ENCODE data around the gene TNFRSF18. TPM values are rescaled to one million over a fixed set of nuclear protein-coding genes. Genes with fewer than 3 reads are reported as not detected.

The TNFRSF18 gene
- polyA plus RNA-seq, 1 donor (not counting 4 experiments of a cell fraction or from before 2014, with no cell fraction given), result 0.21 TPM

DNA sequence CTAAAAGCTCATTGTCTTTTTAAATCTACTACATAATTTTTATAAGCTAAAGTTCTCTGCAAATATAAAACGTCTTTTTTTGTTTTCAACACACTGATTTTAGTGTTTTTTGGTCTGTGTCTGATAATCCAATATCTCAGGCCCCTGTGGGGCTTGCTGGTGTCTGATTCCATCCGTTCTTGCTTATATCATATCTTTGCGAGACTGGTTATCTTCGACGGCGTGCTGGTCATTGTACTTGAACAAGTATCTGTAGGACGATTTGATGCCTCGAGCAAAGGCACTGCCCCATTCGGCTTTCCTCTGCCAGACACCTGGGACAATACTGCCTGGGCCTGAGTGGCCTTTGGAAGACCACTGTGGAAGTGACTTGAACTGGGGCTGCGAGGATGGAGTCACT lies 51.1 kb downstream of the TNFRSF18 start:
- H3K9ac ChIP-seq (ENCODE audit: control insufficient read depth, extremely low read depth, insufficient read depth, low read length), result no peak overlapping the region
- dilution Hi-C loops (cut with MboI; ENCODE audit: extremely low pct_ligation_motif_present, low sequenced_read_pairs), result no loop called here

DNA sequence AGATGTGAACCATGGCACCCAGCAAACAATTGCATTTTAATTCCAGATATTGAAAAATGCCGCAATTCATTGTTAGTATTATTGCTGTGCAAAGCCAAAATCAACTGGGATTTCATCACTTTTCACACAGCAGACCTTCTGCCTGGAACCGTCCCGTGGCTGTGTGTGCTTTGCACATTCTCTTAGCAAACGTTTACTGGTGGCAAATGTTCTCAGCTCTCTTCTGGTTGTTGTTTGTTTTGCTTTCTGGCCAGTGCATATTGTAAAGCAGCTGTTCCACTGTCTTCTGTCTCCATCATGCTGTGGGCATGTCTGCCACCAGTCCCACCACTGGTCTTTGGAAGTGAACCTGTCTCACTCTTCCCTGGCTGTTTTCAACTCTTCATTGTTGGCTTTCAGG lies 52.5 kb downstream of the TNFRSF18 start:
- TF ChIP-seq, protein P1, sequence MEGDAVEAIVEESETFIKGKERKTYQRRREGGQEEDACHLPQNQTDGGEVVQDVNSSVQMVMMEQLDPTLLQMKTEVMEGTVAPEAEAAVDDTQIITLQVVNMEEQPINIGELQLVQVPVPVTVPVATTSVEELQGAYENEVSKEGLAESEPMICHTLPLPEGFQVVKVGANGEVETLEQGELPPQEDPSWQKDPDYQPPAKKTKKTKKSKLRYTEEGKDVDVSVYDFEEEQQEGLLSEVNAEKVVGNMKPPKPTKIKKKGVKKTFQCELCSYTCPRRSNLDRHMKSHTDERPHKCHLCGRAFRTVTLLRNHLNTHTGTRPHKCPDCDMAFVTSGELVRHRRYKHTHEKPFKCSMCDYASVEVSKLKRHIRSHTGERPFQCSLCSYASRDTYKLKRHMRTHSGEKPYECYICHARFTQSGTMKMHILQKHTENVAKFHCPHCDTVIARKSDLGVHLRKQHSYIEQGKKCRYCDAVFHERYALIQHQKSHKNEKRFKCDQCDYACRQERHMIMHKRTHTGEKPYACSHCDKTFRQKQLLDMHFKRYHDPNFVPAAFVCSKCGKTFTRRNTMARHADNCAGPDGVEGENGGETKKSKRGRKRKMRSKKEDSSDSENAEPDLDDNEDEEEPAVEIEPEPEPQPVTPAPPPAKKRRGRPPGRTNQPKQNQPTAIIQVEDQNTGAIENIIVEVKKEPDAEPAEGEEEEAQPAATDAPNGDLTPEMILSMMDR (optimal IDR thresholded peaks at IDR 0.05 in 1 of 3, IDR thresholded peaks at IDR 0.05 in 1 of 3, conservative IDR thresholded peaks at IDR 0.05 in 1 of 3; ENCODE audit: extremely low read depth in 1 of 3, insufficient read depth in 2 of 3, low read length in 3 of 3), result no peak
- TF ChIP-seq EZH2 (IDR thresholded peaks at IDR 0.05; ENCODE audit: low read length), result no peak
- peaks cover 16% of the 10 kb centered on the region for H3K4me1 ChIP-seq (ENCODE audit: control insufficient read depth, extremely low read depth, insufficient read depth, low read length)
- FAIRE-seq (no peak), DNase-seq (ENCODE audit: low read depth, low spot score) (no peak)
- H3K4me3 ChIP-seq (ENCODE audit: control insufficient read depth in 2 of 3, extremely low read depth in 1 of 3, insufficient read depth in 2 of 3, low read depth in 1 of 3, low read length in 3 of 3), result no peak overlapping the region
- no peaks in the 10 kb centered on the region for H3K9me1 ChIP-seq (ENCODE audit: control insufficient read depth, extremely low read depth, insufficient read depth, low read length)
- no peaks in the 10 kb centered on the region for H3K79me2 ChIP-seq (ENCODE audit: control insufficient read depth, insufficient read depth, low read length)
- no peak overlapping the region for H3K4me2 ChIP-seq (ENCODE audit: control insufficient read depth, extremely low read depth, insufficient read depth, low read depth, low read length)
- no peaks in the 10 kb centered on the region for H4K20me1 ChIP-seq (ENCODE audit: control insufficient read depth, extremely low read depth, insufficient read depth, low read length)
- dilution Hi-C loops (cut with MboI; ENCODE audit: extremely low pct_ligation_motif_present, low sequenced_read_pairs), result no loop called here
- H3K27ac ChIP-seq (ENCODE audit: control insufficient read depth, insufficient read depth, low read length), result no peak overlapping the region
- H3K36me3 ChIP-seq (ENCODE audit: control insufficient read depth in 2 of 2, extremely low read depth in 1 of 2, insufficient read depth in 2 of 2, low read length in 2 of 2), result no peaks in the 10 kb centered on the region
- peaks cover 2% of the 10 kb centered on the region for H3K9me3 ChIP-seq (ENCODE audit: control insufficient read depth, low read depth, low read length)
- no peak overlapping the region for H2AFZ ChIP-seq (ENCODE audit: control insufficient read depth, low read length)
- H3K9ac ChIP-seq (ENCODE audit: control insufficient read depth, extremely low read depth, insufficient read depth, low read length), result no peak overlapping the region
- H3K27me3 ChIP-seq (ENCODE audit: control insufficient read depth, extremely low read depth, insufficient read depth, low read length), result no peaks in the 10 kb centered on the region

More for the DNA sequence above, 51.1 kb downstream of the TNFRSF18 start:
- H3K27ac ChIP-seq (ENCODE audit: control insufficient read depth, insufficient read depth, low read length), result no peak overlapping the region
- no peak for DNase-seq (ENCODE audit: low read depth, low spot score)
- no peak overlapping the region for H3K4me3 ChIP-seq (ENCODE audit: control insufficient read depth in 2 of 3, extremely low read depth in 1 of 3, insufficient read depth in 2 of 3, low read depth in 1 of 3, low read length in 3 of 3)
- H2AFZ ChIP-seq (ENCODE audit: control insufficient read depth, low read length), result no peak overlapping the region
- H3K79me2 ChIP-seq (ENCODE audit: control insufficient read depth, insufficient read depth, low read length), result no peaks in the 10 kb centered on the region
- H3K4me1 ChIP-seq (ENCODE audit: control insufficient read depth, extremely low read depth, insufficient read depth, low read length), result peaks cover 12% of the 10 kb centered on the region
- H4K20me1 ChIP-seq (ENCODE audit: control insufficient read depth, extremely low read depth, insufficient read depth, low read length), result no peaks in the 10 kb centered on the region
- no peaks in the 10 kb centered on the region for H3K27me3 ChIP-seq (ENCODE audit: control insufficient read depth, extremely low read depth, insufficient read depth, low read length)
- TF ChIP-seq EZH2 (IDR thresholded peaks at IDR 0.05; ENCODE audit: low read length), result no peak
- TF ChIP-seq, protein P1 (optimal IDR thresholded peaks at IDR 0.05 in 1 of 3, IDR thresholded peaks at IDR 0.05 in 1 of 3, conservative IDR thresholded peaks at IDR 0.05 in 1 of 3; ENCODE audit: extremely low read depth in 1 of 3, insufficient read depth in 2 of 3, low read length in 3 of 3), result no peak
- no peaks in the 10 kb centered on the region for H3K9me1 ChIP-seq (ENCODE audit: control insufficient read depth, extremely low read depth, insufficient read depth, low read length)
- H3K36me3 ChIP-seq (ENCODE audit: control insufficient read depth in 2 of 2, extremely low read depth in 1 of 2, insufficient read depth in 2 of 2, low read length in 2 of 2), result no peaks in the 10 kb centered on the region
- FAIRE-seq, result no peak
- no peak overlapping the region for H3K4me2 ChIP-seq (ENCODE audit: control insufficient read depth, extremely low read depth, insufficient read depth, low read depth, low read length)
- peaks cover 2% of the 10 kb centered on the region for H3K9me3 ChIP-seq (ENCODE audit: control insufficient read depth, low read depth, low read length)

Small RNA genes within 50 kb of the gene (small RNA-seq; reads per million reads assigned to genes)
- 82.8 to 8,534 (median 5,893) reads per million in 3 experiments for gene MIR200A (ENCODE audit: insufficient read length in 3 of 3, low read depth in 3 of 3, low replicate concordance in 1 of 3)
- 91.7 to 1,880 (median 1,232) reads per million in 3 experiments for gene MIR200B (ENCODE audit: insufficient read length in 3 of 3, low read depth in 3 of 3, low replicate concordance in 1 of 3)
- 36.6 to 3,675 (median 1,461) reads per million in 3 experiments for gene MIR429 (ENCODE audit: insufficient read length in 3 of 3, low read depth in 3 of 3, low replicate concordance in 1 of 3)

Other genes starting within 250 kb of the TNFRSF18 start
- 51.0 to 74.0 TPM (median 51.8 TPM) in 3 replicates for gene NOC2L, start 247.3 kb downstream of the TNFRSF18 start, polyA plus RNA-seq
- 6.5 to 17.8 TPM (median 8.5 TPM) in 3 replicates for gene KLHL17, start 246.0 kb downstream of the TNFRSF18 start, polyA plus RNA-seq
- 2.5 to 4.9 TPM (median 3.8 TPM) in 3 replicates for gene PLEKHN1, start 240.1 kb downstream of the TNFRSF18 start, polyA plus RNA-seq
- not detected in 3 replicates for gene PERM1, start 224.5 kb downstream of the TNFRSF18 start, polyA plus RNA-seq
- 3.0 to 14.7 TPM (median 3.1 TPM) in 3 replicates for gene HES4, start 206.5 kb downstream of the TNFRSF18 start, polyA plus RNA-seq
- gene ISG15, start 193.1 kb downstream of the TNFRSF18 start, polyA plus RNA-seq, result 222 to 711 TPM (median 246 TPM) in 3 replicates
- 72.4 to 128 TPM (median 115 TPM) in 3 replicates for gene AGRN, start 186.5 kb downstream of the TNFRSF18 start, polyA plus RNA-seq
- 0.22 to 0.45 TPM (median 0.32 TPM) in 3 replicates for gene RNF223, start 132.3 kb downstream of the TNFRSF18 start, polyA plus RNA-seq
- 6.1 to 8.8 TPM (median 8.0 TPM) in 3 replicates for gene C1orf159, start 90.5 kb downstream of the TNFRSF18 start, polyA plus RNA-seq
- not detected in 3 replicates for gene TTLL10, start 32.7 kb downstream of the TNFRSF18 start, polyA plus RNA-seq
- gene TNFRSF4, start 7.6 kb upstream of the TNFRSF18 start, polyA plus RNA-seq, result 0.04 TPM in 1 of 3 replicates, not detected in the others
- 63.5 to 103 TPM (median 66.3 TPM) in 3 replicates for gene SDF4, start 25.4 kb upstream of the TNFRSF18 start, polyA plus RNA-seq
- gene B3GALT6, start 25.6 kb upstream of the TNFRSF18 start, polyA plus RNA-seq, result 6.8 to 9.5 TPM (median 7.8 TPM) in 3 replicates
- gene C1QTNF12, start 40.1 kb upstream of the TNFRSF18 start, polyA plus RNA-seq, result 0.15 to 0.46 TPM (median 0.18 TPM) in 3 replicates
- gene UBE2J2, start 67.3 kb upstream of the TNFRSF18 start, polyA plus RNA-seq, result 18.2 to 37.3 TPM (median 27.0 TPM) in 3 replicates
- 0.08 to 0.32 TPM (median 0.16 TPM) in 3 replicates for gene SCNN1D, start 73.8 kb upstream of the TNFRSF18 start, polyA plus RNA-seq
- 13.4 to 45.8 TPM (median 17.4 TPM) in 3 replicates for gene ACAP3, start 101.3 kb upstream of the TNFRSF18 start, polyA plus RNA-seq
- gene PUSL1, start 102.0 kb upstream of the TNFRSF18 start, polyA plus RNA-seq, result 11.4 to 20.5 TPM (median 14.9 TPM) in 3 replicates
- gene INTS11, start 118.1 kb upstream of the TNFRSF18 start, polyA plus RNA-seq, result 70.4 to 89.8 TPM (median 76.9 TPM) in 3 replicates
- gene CPTP, start 118.2 kb upstream of the TNFRSF18 start, polyA plus RNA-seq, result 5.8 to 14.0 TPM (median 11.8 TPM) in 3 replicates
- 0.01 to 0.08 TPM (median 0.04 TPM) in 3 replicates for gene TAS1R3, start 124.7 kb upstream of the TNFRSF18 start, polyA plus RNA-seq
- 28.1 to 68.6 TPM (median 31.6 TPM) in 3 replicates for gene DVL1, start 142.8 kb upstream of the TNFRSF18 start, polyA plus RNA-seq
- 0.05 to 0.14 TPM in 2 of 3 replicates, not detected in the other for gene MXRA8, start 152.0 kb upstream of the TNFRSF18 start, polyA plus RNA-seq
- gene AURKAIP1, start 168.6 kb upstream of the TNFRSF18 start, polyA plus RNA-seq, result 75.8 to 86.9 TPM (median 83.2 TPM) in 3 replicates
- gene CCNL2, start 192.7 kb upstream of the TNFRSF18 start, polyA plus RNA-seq, result 97.0 to 171 TPM (median 140 TPM) in 3 replicates
- 94.3 to 169 TPM (median 133 TPM) in 3 replicates for gene MRPL20, start 200.7 kb upstream of the TNFRSF18 start, polyA plus RNA-seq
- 4.6 to 6.5 TPM (median 5.1 TPM) in 3 replicates for gene ANKRD65, start 214.7 kb upstream of the TNFRSF18 start, polyA plus RNA-seq
- gene VWA1, start 229.1 kb upstream of the TNFRSF18 start, polyA plus RNA-seq, result 5.0 to 6.7 TPM (median 6.5 TPM) in 3 replicates
- 0.39 to 0.72 TPM (median 0.45 TPM) in 3 replicates for gene ATAD3C, start 243.1 kb upstream of the TNFRSF18 start, polyA plus RNA-seq

Data from keratinocyte (primary cell).